ENCODE data around the gene SCMH1. TPM values are rescaled to one million over a fixed set of nuclear protein-coding genes. Genes with fewer than 3 reads are reported as not detected.
"Not testable (repeated sequence)": the region's sequence is repeated elsewhere in the genome, so short reads cannot be mapped to it uniquely, and the experiment has no call there.

The SCMH1 gene
- total RNA-seq, 4 donors from 2014 or later = 45.6 to 102 (median 82.5) TPM

- WGBS, 2 donors (ENCODE audit: low coverage in 1 of 2) = 92% methylated on average over 1 of the region's 1 CpG
- Histone ChIP-seq H3K27me3 (no peaks in the 10 kb centered on the region), H3K4me1 (peaks cover 0 to 43% (median 0%) of the 10 kb centered on the region in 3 donors), H3K4me3 (no peak overlapping the region), H3K9me3 (peaks cover 0 to 11% (median 0%) of the 10 kb centered on the region in 3 donors), H3K27ac (no peak overlapping the region), H3K36me3 (no peaks in the 10 kb centered on the region)
- ATAC-seq = no peak
- TF ChIP-seq CTCF (IDR thresholded peaks at IDR 0.05) = no peak
- TF ChIP-seq EP300 (IDR thresholded peaks at IDR 0.05) = no peak
- no peak for TF ChIP-seq POLR2AphosphoS5 (IDR thresholded peaks at IDR 0.05)
- no peak for TF ChIP-seq POLR2A (IDR thresholded peaks at IDR 0.05)
Observed at GRCh38 chr1:41213341-41213740, 28.8 kb downstream of the SCMH1 start.

GRCh38 chr1:41211608-41212007 lies 30.5 kb downstream of the SCMH1 start:
- not testable (repeated sequence) for H3K4me3 ChIP-seq, H3K27me3 ChIP-seq, ATAC-seq, H3K36me3 ChIP-seq, H3K9me3 ChIP-seq, H3K27ac ChIP-seq
- peaks cover 0 to 41% (median 0%) of the 10 kb centered on the region in 3 donors for H3K4me1 ChIP-seq
- 93 to 100% methylated on average over 1 to 2 of the region's 2 CpGs for WGBS, 2 donors (ENCODE audit: low coverage in 1 of 2)

GRCh38 chr1:41207053-41207452 lies 35.1 kb downstream of the SCMH1 start:
- H3K4me3 ChIP-seq, H3K27me3 ChIP-seq, H3K9me3 ChIP-seq, H3K27ac ChIP-seq, ATAC-seq, H3K36me3 ChIP-seq, H3K4me1 ChIP-seq: not testable (repeated sequence)
- WGBS, 2 donors (ENCODE audit: low coverage in 1 of 2) = 100% methylated on average over 2 of the region's 2 CpGs

- H3K27me3 ChIP-seq = no peaks in the 10 kb centered on the region
- 52 to 100% methylated on average over 3 of the region's 3 CpGs for WGBS, 2 donors (ENCODE audit: low coverage in 1 of 2)
Observed at GRCh38 chr1:41200728-41201127, 41.4 kb downstream of the SCMH1 start.

GRCh38 chr1:41199375-41199774 lies 42.7 kb downstream of the SCMH1 start:
- H3K9me3 ChIP-seq = peaks cover 0 to 5% (median 0%) of the 10 kb centered on the region in 3 donors
- no peaks in the 10 kb centered on the region for H3K27me3 ChIP-seq
- H3K4me3 ChIP-seq = no peak overlapping the region
- no peaks in the 10 kb centered on the region for H3K36me3 ChIP-seq
- H3K27ac ChIP-seq = no peak overlapping the region
- peaks cover 0 to 12% (median 0%) of the 10 kb centered on the region in 3 donors for H3K4me1 ChIP-seq
- no peak for TF ChIP-seq CTCF (IDR thresholded peaks at IDR 0.05)
- no peak for TF ChIP-seq EP300 (IDR thresholded peaks at IDR 0.05)
- TF ChIP-seq POLR2A (IDR thresholded peaks at IDR 0.05) = no peak
- TF ChIP-seq POLR2AphosphoS5 (IDR thresholded peaks at IDR 0.05) = no peak
- no peak for ATAC-seq

More at GRCh38 chr1:41200728-41201127, 41.4 kb downstream of the SCMH1 start:
- Histone ChIP-seq H3K27ac (no peak overlapping the region), H3K4me3 (no peak overlapping the region), H3K4me1 (peaks cover 0 to 12% (median 0%) of the 10 kb centered on the region in 3 donors), H3K9me3 (peaks cover 0 to 5% (median 0%) of the 10 kb centered on the region in 3 donors), H3K36me3 (no peaks in the 10 kb centered on the region)
- TF ChIP-seq EP300 (IDR thresholded peaks at IDR 0.05) = no peak
- TF ChIP-seq POLR2AphosphoS5 (IDR thresholded peaks at IDR 0.05) = no peak
- TF ChIP-seq CTCF (IDR thresholded peaks at IDR 0.05) = no peak
- TF ChIP-seq POLR2A (IDR thresholded peaks at IDR 0.05) = no peak
- no peak for ATAC-seq

- no peak for ATAC-seq
Observed at GRCh38 chr1:41192456-41193178, 49.5 kb downstream of the SCMH1 start.

More at GRCh38 chr1:41192456-41193178, 49.5 kb downstream of the SCMH1 start:
- peaks cover 0 to 19% (median 4%) of the 10 kb centered on the region in 3 donors for H3K4me1 ChIP-seq
- H3K9me3 ChIP-seq = no peaks in the 10 kb centered on the region
- no peak overlapping the region for H3K4me3 ChIP-seq
- no peaks in the 10 kb centered on the region for H3K27me3 ChIP-seq
- H3K27ac ChIP-seq = no peak overlapping the region
- no peaks in the 10 kb centered on the region for H3K36me3 ChIP-seq
- no peak for TF ChIP-seq POLR2A (IDR thresholded peaks at IDR 0.05)
- no peak for TF ChIP-seq POLR2AphosphoS5 (IDR thresholded peaks at IDR 0.05)
- no peak for TF ChIP-seq CTCF (IDR thresholded peaks at IDR 0.05)
- TF ChIP-seq EP300 (IDR thresholded peaks at IDR 0.05) = no peak
- WGBS, 2 donors (ENCODE audit: low coverage in 1 of 2) = 13 to 14% methylated on average over 1 of the region's 1 CpG

Data from gastroesophageal sphincter (tissue), 4 donors.